WTC11 (cell line): ENCODE measurements around the gene PRRC2C.

ENCODE experiments used
- ATF3 ChIP-seq: sonication (generic); formaldehyde crosslinking; conservative IDR thresholded peaks from 2 replicates; pipeline ENCODE4 v1.8.1; 2022; ENCODE audit warnings: mild to moderate bottlenecking, missing genetic modification reagents
- CBFB ChIP-seq: sonication (generic); formaldehyde crosslinking; IDR thresholded peaks from 2 replicates; pipeline ENCODE4 v1.8.1; 2022; ENCODE audit warnings: mild to moderate bottlenecking, low read depth, missing genetic modification reagents
- E2F1 ChIP-seq: sonication (generic); formaldehyde crosslinking; IDR thresholded peaks from 2 replicates; pipeline ENCODE4 v1.8.0; 2022; ENCODE audit warnings: mild to moderate bottlenecking, missing genetic modification reagents
- ELF4 ChIP-seq: sonication (generic); formaldehyde crosslinking; IDR thresholded peaks from 2 replicates; pipeline ENCODE4 v1.8.1; 2022; ENCODE audit warnings: low read depth, mild to moderate bottlenecking, moderate library complexity, missing genetic modification reagents
- KAT7 ChIP-seq: sonication (generic); formaldehyde crosslinking; IDR thresholded peaks from 2 replicates; pipeline ENCODE4 v1.8.1; 2023; ENCODE audit warnings: missing genetic modification reagents, mild to moderate bottlenecking, borderline replicate concordance
- NFE2L1 ChIP-seq: sonication (generic); formaldehyde crosslinking; IDR thresholded peaks from 2 replicates; pipeline ENCODE4 v1.8.1; 2023; ENCODE audit warnings: missing genetic modification reagents
- NFYB ChIP-seq: sonication (generic); formaldehyde crosslinking; conservative IDR thresholded peaks from 2 replicates; pipeline ENCODE4 v1.8.0; 2022; ENCODE audit warnings: low read depth, missing genetic modification reagents
- TCF7 ChIP-seq: sonication (generic); formaldehyde crosslinking; IDR thresholded peaks from 2 replicates; pipeline ENCODE4 v1.8.0; 2022; ENCODE audit warnings: mild to moderate bottlenecking, low read depth, missing genetic modification reagents, moderate library complexity
- ZBTB21 ChIP-seq: sonication (generic); formaldehyde crosslinking; IDR thresholded peaks from 2 replicates; pipeline ENCODE4 v1.8.1; 2023; ENCODE audit warnings: mild to moderate bottlenecking, missing genetic modification reagents, borderline replicate concordance
- ZNF138 ChIP-seq: sonication (generic); formaldehyde crosslinking; conservative IDR thresholded peaks from 2 replicates; pipeline ENCODE4 v1.8.1; 2022; ENCODE audit warnings: mild to moderate bottlenecking, moderate library complexity, missing genetic modification reagents
- TF ChIP-seq, protein P1 (sequence below): fragments of 200-600 bp; IDR thresholded peaks from 2 replicates; pipeline ENCODE4 v1.8.0; 2022; ENCODE audit warnings: antibody characterized with exemption
- TF ChIP-seq, protein P2 (sequence below): sonication (generic); formaldehyde crosslinking; IDR thresholded peaks from 2 replicates; pipeline ENCODE4 v1.8.0; 2022; ENCODE audit warnings: mild to moderate bottlenecking, missing genetic modification reagents
- TF ChIP-seq, protein P3 (sequence below): sonication (generic); formaldehyde crosslinking; IDR thresholded peaks from 2 replicates; pipeline ENCODE4 v1.8.0; 2022; ENCODE audit warnings: mild to moderate bottlenecking, missing genetic modification reagents

DNA sequence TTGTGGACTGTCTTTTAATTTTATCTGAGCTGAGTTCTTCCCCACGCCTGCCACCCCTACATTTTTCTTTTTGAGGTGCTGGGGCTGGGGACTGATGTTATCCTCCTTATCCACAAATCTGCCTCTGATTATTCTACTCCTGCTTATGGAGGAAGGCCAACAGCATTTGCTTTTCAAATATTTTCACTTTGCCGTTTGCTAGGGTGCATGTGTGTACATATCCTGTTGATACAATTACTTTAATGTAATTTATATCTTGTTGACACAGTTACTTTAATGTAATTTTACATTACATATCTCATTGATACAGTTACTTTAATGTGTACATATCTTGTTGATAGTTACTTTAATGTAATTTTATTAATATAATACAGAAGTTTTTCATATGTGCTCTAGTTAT is 36.2 kb downstream of the PRRC2C start:
- TF ChIP-seq KAT7 (CRISPR knock-in tag) (no peak), CBFB (CRISPR knock-in tag) (no peak), ELF4 (CRISPR knock-in tag) (no peak), NFE2L1 (CRISPR knock-in tag) (no peak), TCF7 (no peak), ATF3 (CRISPR knock-in tag) (no peak), E2F1 (no peak), NFYB (CRISPR knock-in tag) (no peak), ZNF138 (CRISPR knock-in tag) (no peak), ZBTB21 (no peak)
- TF ChIP-seq, protein P1, sequence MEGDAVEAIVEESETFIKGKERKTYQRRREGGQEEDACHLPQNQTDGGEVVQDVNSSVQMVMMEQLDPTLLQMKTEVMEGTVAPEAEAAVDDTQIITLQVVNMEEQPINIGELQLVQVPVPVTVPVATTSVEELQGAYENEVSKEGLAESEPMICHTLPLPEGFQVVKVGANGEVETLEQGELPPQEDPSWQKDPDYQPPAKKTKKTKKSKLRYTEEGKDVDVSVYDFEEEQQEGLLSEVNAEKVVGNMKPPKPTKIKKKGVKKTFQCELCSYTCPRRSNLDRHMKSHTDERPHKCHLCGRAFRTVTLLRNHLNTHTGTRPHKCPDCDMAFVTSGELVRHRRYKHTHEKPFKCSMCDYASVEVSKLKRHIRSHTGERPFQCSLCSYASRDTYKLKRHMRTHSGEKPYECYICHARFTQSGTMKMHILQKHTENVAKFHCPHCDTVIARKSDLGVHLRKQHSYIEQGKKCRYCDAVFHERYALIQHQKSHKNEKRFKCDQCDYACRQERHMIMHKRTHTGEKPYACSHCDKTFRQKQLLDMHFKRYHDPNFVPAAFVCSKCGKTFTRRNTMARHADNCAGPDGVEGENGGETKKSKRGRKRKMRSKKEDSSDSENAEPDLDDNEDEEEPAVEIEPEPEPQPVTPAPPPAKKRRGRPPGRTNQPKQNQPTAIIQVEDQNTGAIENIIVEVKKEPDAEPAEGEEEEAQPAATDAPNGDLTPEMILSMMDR = no peak
- TF ChIP-seq, protein P2, sequence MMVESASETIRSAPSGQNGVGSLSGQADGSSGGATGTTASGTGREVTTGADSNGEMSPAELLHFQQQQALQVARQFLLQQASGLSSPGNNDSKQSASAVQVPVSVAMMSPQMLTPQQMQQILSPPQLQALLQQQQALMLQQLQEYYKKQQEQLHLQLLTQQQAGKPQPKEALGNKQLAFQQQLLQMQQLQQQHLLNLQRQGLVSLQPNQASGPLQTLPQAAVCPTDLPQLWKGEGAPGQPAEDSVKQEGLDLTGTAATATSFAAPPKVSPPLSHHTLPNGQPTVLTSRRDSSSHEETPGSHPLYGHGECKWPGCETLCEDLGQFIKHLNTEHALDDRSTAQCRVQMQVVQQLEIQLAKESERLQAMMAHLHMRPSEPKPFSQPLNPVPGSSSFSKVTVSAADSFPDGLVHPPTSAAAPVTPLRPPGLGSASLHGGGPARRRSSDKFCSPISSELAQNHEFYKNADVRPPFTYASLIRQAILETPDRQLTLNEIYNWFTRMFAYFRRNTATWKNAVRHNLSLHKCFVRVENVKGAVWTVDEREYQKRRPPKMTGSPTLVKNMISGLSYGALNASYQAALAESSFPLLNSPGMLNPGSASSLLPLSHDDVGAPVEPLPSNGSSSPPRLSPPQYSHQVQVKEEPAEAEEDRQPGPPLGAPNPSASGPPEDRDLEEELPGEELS (CRISPR knock-in tag) = no peak
- TF ChIP-seq, protein P3, sequence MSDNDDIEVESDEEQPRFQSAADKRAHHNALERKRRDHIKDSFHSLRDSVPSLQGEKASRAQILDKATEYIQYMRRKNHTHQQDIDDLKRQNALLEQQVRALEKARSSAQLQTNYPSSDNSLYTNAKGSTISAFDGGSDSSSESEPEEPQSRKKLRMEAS (CRISPR knock-in tag) = no peak
